Breast epithelium (tissue), 3 donors: ENCODE measurements around the gene CEP290.
"Not testable (repeated sequence)": the region's sequence is repeated elsewhere in the genome, so short reads cannot be mapped to it uniquely, and the experiment has no call there.

ENCODE experiments used
- POLR2A ChIP-seq: fragments of 450-650 bp; IDR thresholded peaks from one replicate; pipeline ENCODE4 v1.6.1; 2016; ENCODE audit warnings: antibody characterized with exemption, mild to moderate bottlenecking, moderate library complexity
- POLR2AphosphoS5 ChIP-seq, 3 donors: sonication (generic); formaldehyde crosslinking; IDR thresholded peaks; one replicate each; pipeline ENCODE4 v1.6.1; 2017; ENCODE audit warnings: antibody characterized with exemption in 3 of 3
- TF ChIP-seq, protein P1 (sequence below), 3 donors: fragments of 450-650 bp; IDR thresholded peaks; one replicate each; pipeline ENCODE4 v1.5.1; 2016 to 2017; ENCODE audit warnings: antibody characterized with exemption in 3 of 3, mild to moderate bottlenecking in 3 of 3, moderate library complexity in 3 of 3

DNA sequence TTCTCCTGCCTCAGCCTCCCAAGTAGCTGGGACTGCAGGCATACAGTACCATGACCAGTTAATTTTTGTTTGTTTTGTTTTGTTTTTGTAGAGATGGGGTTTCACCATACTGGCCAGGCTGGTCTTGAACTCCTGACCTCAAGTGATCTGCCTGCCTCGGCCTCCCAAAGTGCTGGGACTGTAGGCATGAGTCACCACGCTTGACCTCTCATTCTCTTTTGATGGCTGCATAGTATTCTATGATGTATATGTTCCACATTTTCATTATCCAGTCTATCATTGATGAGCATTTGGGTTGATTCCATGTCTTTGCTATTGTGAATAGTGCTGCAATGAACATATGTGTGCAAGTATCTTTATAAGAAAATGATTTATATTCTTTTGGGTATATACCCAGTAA, 8.7 kb downstream of the CEP290 start:
- TF ChIP-seq, protein P1, sequence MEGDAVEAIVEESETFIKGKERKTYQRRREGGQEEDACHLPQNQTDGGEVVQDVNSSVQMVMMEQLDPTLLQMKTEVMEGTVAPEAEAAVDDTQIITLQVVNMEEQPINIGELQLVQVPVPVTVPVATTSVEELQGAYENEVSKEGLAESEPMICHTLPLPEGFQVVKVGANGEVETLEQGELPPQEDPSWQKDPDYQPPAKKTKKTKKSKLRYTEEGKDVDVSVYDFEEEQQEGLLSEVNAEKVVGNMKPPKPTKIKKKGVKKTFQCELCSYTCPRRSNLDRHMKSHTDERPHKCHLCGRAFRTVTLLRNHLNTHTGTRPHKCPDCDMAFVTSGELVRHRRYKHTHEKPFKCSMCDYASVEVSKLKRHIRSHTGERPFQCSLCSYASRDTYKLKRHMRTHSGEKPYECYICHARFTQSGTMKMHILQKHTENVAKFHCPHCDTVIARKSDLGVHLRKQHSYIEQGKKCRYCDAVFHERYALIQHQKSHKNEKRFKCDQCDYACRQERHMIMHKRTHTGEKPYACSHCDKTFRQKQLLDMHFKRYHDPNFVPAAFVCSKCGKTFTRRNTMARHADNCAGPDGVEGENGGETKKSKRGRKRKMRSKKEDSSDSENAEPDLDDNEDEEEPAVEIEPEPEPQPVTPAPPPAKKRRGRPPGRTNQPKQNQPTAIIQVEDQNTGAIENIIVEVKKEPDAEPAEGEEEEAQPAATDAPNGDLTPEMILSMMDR (IDR thresholded peaks at IDR 0.05), result not testable (repeated sequence)
- not testable (repeated sequence) for TF ChIP-seq POLR2A; POLR2AphosphoS5 (IDR thresholded peaks at IDR 0.05)
